HG03066 (cell line): Measurements from ENCODE around the gene FLACC1.
"Not testable (repeated sequence)": the region's sequence is repeated elsewhere in the genome, so short reads cannot be mapped to it uniquely, and the experiment has no call there.

ENCODE experiments used
- ATAC-seq: cut with Tn5 transposase; IDR thresholded peaks from one replicate; pipeline ENCODE4 v1.9.1; 2021; ENCODE audit warnings: low read depth; ENCODE audit not compliant: unreplicated experiment

The FLACC1 gene

GRCh38 chr2:201257956-201258665 lies 99.0 kb downstream of the FLACC1 start:
- peak; percentile 63 for ATAC-seq

DNA sequence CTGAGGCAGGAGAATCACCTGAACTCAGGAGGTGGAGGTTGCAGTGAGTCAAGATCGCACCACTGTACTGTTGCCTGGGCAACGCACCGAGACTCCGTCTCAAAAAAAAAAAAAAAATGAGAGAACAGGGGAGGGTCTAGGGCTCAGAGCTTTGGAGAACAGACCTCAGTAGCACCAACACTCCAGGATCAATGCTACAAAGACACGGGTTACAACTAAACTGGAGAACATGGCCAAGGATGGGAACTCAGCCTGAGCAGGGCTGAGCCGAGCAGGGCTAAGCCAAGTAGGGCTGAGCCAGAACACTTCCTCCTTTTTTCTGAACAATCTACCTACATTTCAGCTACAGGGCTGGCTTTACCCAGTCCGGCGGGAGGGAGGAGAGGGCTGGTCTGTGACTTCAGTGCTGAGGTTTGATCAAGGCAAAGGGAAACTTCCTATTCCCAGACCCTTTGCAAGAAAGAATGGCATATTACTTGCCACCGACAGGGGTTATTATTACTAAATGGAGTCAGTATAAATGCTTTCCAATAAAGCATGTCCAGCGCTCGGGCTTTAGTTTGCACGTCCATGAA lies 99.7 kb downstream of the FLACC1 start:
- ATAC-seq: peak; percentile 45

DNA sequence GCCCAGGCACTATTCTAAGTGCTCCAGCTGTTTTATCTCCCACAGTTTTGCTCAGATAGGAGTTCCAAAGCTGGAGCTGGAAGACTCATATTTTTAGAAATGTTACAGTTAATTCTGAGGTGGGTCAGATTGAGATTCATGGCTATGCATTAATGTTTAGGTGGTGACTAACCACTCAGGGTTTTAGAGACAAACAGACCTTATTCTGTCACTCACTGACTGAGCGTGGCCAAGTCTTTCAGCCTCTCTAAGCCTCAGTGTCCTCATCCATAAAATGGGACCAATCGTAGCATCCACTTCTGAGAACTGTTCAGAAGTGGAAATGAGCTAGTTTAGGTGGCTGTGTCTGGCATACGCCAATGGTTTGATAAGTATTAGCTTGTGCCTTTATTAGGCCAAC lies 101.1 kb downstream of the FLACC1 start:
- no peak for ATAC-seq

GRCh38 chr2:201255408-201256033 lies 101.6 kb downstream of the FLACC1 start:
- ATAC-seq: no peak

GRCh38 chr2:201254081-201254730 lies 102.9 kb downstream of the FLACC1 start:
- no peak for ATAC-seq

GRCh38 chr2:201250741-201251140 lies 106.4 kb downstream of the FLACC1 start:
- ATAC-seq: no peak

DNA sequence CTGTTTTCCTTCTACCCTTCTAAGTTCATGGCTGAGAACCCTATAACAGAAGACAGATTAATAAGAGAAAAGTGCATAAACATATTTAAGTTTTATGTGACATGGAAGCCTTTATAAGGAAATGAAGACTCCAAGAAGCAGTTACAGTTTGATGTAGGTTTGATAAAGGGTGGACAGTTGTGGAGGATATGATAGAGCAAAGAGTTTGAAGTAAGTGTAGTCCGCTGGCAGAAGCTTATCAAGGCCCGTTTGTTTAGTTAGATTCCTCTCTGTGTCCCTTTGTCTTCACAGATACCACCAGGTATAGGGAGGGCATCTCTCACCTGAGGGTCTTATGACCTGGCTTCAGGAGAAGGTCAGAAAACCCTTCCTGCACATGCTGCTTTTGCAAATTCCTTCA lies 107.3 kb downstream of the FLACC1 start:
- ATAC-seq: no peak

DNA sequence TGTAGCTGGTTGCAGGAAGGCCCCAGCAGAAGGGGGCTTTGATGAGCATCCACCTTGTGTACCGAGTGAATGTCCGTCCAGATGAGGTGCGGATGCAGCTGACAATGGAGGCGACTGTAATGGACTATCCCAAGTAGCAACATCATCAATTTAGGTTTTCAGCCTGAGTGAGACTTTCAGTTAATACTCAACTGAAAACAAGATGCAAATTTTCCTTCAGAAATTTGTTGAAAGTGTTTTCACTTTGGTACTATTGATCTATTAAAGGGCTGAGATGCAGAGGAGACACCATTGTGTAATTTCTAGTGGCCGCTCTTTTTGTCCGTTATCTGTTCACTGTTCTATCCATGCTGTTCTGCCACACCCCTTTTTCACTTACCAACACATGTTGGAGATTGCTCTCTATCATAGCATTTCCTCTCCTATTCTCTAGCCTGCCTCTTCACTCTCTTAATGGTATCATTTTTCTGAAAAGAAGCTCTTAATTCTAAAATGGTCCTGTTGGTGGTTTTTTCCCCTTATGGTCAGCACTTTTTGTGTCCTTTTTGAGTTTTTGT lies 108.8 kb downstream of the FLACC1 start:
- ATAC-seq: no peak

GRCh38 chr2:201246280-201246679 lies 110.9 kb downstream of the FLACC1 start:
- no peak for ATAC-seq

DNA sequence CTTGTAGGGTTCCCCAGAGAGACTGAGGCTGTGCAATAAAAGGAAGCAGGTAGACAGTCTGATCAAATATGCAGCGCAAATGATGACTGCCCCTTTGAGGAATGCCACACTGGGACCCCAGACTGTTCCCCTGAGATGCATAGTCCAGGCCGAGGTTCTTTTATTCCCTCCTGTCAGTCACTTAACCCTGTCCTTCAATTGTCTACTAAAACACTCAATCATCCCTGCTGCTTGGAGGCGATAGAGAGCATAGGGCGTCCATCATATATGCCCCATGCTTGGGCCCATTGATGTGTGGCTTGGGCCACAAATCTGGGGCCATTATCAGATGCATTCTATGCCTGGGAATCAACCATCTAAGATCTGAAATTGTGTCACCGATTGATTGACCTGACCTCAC lies 112.3 kb downstream of the FLACC1 start:
- no peak for ATAC-seq

DNA sequence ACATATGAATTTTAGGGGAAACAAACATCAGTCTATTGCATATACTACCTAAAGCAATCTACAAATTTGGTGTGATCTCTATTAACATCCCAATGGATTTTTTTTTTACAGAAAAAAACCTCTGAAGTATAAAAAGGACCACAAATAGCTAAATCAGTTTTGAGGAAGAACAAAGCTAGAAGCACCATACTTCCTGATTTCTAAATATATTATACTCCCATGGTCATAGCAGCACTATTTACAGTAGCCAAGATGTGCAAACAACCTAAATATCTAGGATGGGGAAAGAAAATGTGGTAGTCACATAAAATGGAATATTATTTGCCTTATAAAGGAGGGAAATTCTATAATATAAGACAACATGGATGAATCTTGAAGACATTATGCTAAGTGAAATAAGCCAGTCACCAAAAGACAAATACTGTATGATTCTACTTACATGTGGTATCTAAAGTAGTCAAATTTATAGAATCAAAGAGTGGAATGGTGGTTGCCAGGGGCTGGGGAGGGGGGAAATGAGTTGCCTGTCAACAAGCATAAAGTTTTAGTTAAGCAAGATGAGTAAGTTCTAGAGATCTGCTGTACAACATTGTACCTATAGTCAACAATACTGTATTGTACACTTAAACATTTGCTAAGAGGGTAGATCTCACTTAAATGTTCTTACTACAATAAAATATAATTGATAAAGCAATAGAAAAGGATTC lies 114.4 kb downstream of the FLACC1 start:
- no peak for ATAC-seq

- ATAC-seq: not testable (repeated sequence)
These were observed 117.8 kb downstream of the FLACC1 start for GRCh38 chr2:201239167-201239935.
